Measurements from ENCODE around the gene NPTX1. TPM values are rescaled to one million over a fixed set of nuclear protein-coding genes. Genes with fewer than 3 reads are reported as not detected.
A peak's percentile ranks its signal among the peaks of the same experiment; 100 is the strongest.

Gene NPTX1
- 1 to 10 TPM in 1 of 2 donors, under 1 TPM in 1; 0.83 to 6.1 TPM for total RNA-seq

GRCh38 chr17:80475910-80476876 lies at the start of gene NPTX1:
TSS of gene NPTX1 (minus strand) at chr17:80476607. CDS start at chr17:80476446, 161 bp downstream.
- H3K9me3 Mint-ChIP-seq = no peaks in the 10 kb centered on the region
- peaks cover 19% of the 10 kb centered on the region for H3K4me1 Mint-ChIP-seq (ENCODE audit: low read depth)
- H3K27ac Mint-ChIP-seq = no peak within 1 kb of the TSS
- ATAC-seq (replicated peaks in 1 of 2) (peak; percentile 33 to 42), DNase-seq (peak; percentile 17 to 36)
- H3K27me3 Mint-ChIP-seq (ENCODE audit: low read depth) = peaks cover 61% of the 10 kb centered on the region
- H3K4me3 Mint-ChIP-seq = peak within 1 kb of the TSS; percentile 70 to 75
- no peaks in the 10 kb centered on the region for H3K36me3 Mint-ChIP-seq (ENCODE audit: insufficient read depth in 2 of 2)

- H3K36me3 Mint-ChIP-seq (ENCODE audit: insufficient read depth in 2 of 2) = no peaks in the 10 kb centered on the region
- H3K4me1 Mint-ChIP-seq (ENCODE audit: low read depth) = no peaks in the 10 kb centered on the region
- H3K27me3 Mint-ChIP-seq (ENCODE audit: low read depth) = peaks cover 22% of the 10 kb centered on the region
- no peaks in the 10 kb centered on the region for H3K9me3 Mint-ChIP-seq
- no peak for DNase-seq
- no peak overlapping the region for H3K4me3 Mint-ChIP-seq
- no peak overlapping the region for H3K27ac Mint-ChIP-seq
- no peak for ATAC-seq (replicated peaks in 1 of 2)
These were observed 47.7 kb upstream of the NPTX1 start for GRCh38 chr17:80523956-80524712.

DNA sequence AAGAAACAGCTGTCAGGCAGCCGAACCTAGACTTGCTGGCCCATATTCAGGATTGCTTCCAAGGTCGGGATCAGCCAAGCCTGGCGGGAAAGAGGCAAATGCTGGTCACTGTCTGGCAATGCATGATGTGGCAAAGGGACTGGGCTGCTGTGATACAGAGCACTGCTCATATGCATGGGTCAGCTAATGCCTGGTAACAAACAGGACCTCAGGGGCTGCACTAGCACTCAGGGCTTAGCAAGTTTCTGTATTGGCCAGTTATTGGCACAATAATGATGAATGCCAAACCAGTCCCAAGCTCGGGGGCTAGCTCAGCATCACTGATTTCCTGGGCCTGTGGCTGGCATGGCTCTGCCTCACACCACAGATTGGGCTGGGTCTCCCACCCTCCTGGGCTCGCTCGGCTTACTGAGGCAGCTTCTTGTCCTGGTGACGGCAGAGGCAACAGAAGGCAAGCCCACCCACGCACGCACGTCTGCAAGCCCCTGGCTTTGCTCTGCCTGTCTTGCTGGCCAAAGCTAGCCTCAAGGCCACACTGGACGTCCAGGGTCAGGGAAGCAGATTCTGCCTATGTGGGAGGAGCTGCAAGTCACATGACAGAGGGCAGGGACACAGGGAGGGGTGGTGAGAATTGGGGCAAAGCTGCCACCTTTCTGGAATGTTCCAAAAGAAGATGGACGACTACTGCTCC lies 46.8 kb upstream of the NPTX1 start:
- ATAC-seq (replicated peaks in 1 of 2) = no peak
- no peak for DNase-seq
- H3K27ac Mint-ChIP-seq = no peak overlapping the region
- H3K4me1 Mint-ChIP-seq (ENCODE audit: low read depth) = no peaks in the 10 kb centered on the region
- no peaks in the 10 kb centered on the region for H3K9me3 Mint-ChIP-seq
- peaks cover 30% of the 10 kb centered on the region for H3K27me3 Mint-ChIP-seq (ENCODE audit: low read depth)
- H3K36me3 Mint-ChIP-seq (ENCODE audit: insufficient read depth in 2 of 2) = no peaks in the 10 kb centered on the region
- no peak overlapping the region for H3K4me3 Mint-ChIP-seq

- ATAC-seq (replicated peaks in 1 of 2) = no peak
- Mint-ChIP-seq H3K9me3 (no peaks in the 10 kb centered on the region), H3K27ac (no peak overlapping the region), H3K4me1 (ENCODE audit: low read depth) (no peaks in the 10 kb centered on the region), H3K36me3 (ENCODE audit: insufficient read depth in 2 of 2) (no peaks in the 10 kb centered on the region), H3K27me3 (ENCODE audit: low read depth) (peaks cover 18% of the 10 kb centered on the region), H3K4me3 (no peak overlapping the region)
- DNase-seq = no peak
These were observed 44.5 kb upstream of the NPTX1 start for GRCh38 chr17:80520810-80521455.

- Mint-ChIP-seq H3K36me3 (ENCODE audit: insufficient read depth in 2 of 2) (no peaks in the 10 kb centered on the region), H3K4me1 (ENCODE audit: low read depth) (no peaks in the 10 kb centered on the region), H3K4me3 (no peak overlapping the region), H3K27ac (no peak overlapping the region), H3K27me3 (ENCODE audit: low read depth) (peaks cover 17% of the 10 kb centered on the region), H3K9me3 (no peaks in the 10 kb centered on the region)
- no peak for ATAC-seq (replicated peaks in 1 of 2)
- DNase-seq = no peak
These were observed 42.8 kb upstream of the NPTX1 start for GRCh38 chr17:80519091-80519781.

- DNase-seq = no peak
- no peak for ATAC-seq (replicated peaks in 1 of 2)
- Mint-ChIP-seq H3K4me3 (no peak overlapping the region), H3K9me3 (no peaks in the 10 kb centered on the region), H3K4me1 (ENCODE audit: low read depth) (no peaks in the 10 kb centered on the region), H3K36me3 (ENCODE audit: insufficient read depth in 2 of 2) (no peaks in the 10 kb centered on the region), H3K27ac (no peak overlapping the region), H3K27me3 (ENCODE audit: low read depth) (peaks cover 17% of the 10 kb centered on the region)
These were observed 42.0 kb upstream of the NPTX1 start for GRCh38 chr17:80518392-80518791.

- Mint-ChIP-seq H3K4me3 (no peak overlapping the region), H3K4me1 (ENCODE audit: low read depth) (no peaks in the 10 kb centered on the region), H3K27ac (no peak overlapping the region), H3K36me3 (ENCODE audit: insufficient read depth in 2 of 2) (no peaks in the 10 kb centered on the region), H3K27me3 (ENCODE audit: low read depth) (peaks cover 17% of the 10 kb centered on the region), H3K9me3 (no peaks in the 10 kb centered on the region)
- DNase-seq (no peak), ATAC-seq (replicated peaks in 1 of 2) (no peak)
These were observed 41.2 kb upstream of the NPTX1 start for GRCh38 chr17:80517641-80518040.

DNA sequence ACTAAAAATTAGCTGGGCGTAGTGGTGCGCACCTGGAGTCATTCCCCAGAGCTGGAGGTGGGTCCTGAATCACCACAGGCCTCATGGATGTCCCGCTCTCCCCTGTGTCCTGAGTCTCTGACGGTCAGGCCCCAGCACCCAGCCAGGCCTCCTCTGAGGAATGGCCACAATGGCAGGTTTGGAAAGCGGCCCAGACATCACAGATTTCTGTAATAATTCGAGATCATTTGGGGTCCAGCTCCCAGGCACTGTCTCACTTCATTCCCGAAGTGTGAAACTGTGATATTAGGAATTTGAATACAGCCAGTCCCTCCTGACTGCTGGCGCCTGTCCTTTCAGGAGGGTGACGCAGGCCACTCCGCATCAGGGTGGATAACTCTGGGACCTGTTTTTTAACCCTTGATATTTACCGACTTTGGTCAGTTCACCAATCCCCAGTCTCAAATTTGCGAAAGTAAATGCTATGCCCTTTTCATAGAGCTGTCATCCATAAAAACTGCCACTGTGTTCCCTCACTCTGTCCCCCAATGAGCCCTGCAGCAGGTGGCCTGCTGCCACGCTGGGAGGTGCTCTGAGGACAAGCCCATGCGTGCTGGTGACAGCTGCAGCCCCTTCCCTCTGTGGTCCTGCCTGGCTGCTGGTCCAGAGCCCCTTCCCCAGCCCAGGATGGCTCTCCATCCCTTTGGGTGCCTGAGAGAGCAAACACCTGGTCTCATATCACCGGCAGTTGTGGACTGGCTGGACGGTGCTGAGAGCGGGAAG lies 39.9 kb upstream of the NPTX1 start:
- Mint-ChIP-seq H3K4me1 (ENCODE audit: low read depth) (no peaks in the 10 kb centered on the region), H3K27me3 (ENCODE audit: low read depth) (peaks cover 17% of the 10 kb centered on the region), H3K36me3 (ENCODE audit: insufficient read depth in 2 of 2) (no peaks in the 10 kb centered on the region), H3K9me3 (no peaks in the 10 kb centered on the region), H3K4me3 (no peak overlapping the region), H3K27ac (no peak overlapping the region)
- ATAC-seq (replicated peaks in 1 of 2) (no peak), DNase-seq (no peak)

- no peaks in the 10 kb centered on the region for H3K36me3 Mint-ChIP-seq (ENCODE audit: insufficient read depth in 2 of 2)
These were observed 37.5 kb upstream of the NPTX1 start for GRCh38 chr17:80513892-80514291.

GRCh38 chr17:80513201-80513600 lies 36.8 kb upstream of the NPTX1 start:
- ATAC-seq (replicated peaks in 1 of 2) = no peak
- no peak overlapping the region for H3K27ac Mint-ChIP-seq
- H3K4me1 Mint-ChIP-seq (ENCODE audit: low read depth) = no peaks in the 10 kb centered on the region

More at GRCh38 chr17:80513892-80514291, 37.5 kb upstream of the NPTX1 start:
- H3K4me1 Mint-ChIP-seq (ENCODE audit: low read depth) = no peaks in the 10 kb centered on the region
- peaks cover 6% of the 10 kb centered on the region for H3K27me3 Mint-ChIP-seq (ENCODE audit: low read depth)
- ATAC-seq (replicated peaks in 1 of 2) (no peak), DNase-seq (no peak)
- H3K27ac Mint-ChIP-seq = no peak overlapping the region
- H3K4me3 Mint-ChIP-seq = no peak overlapping the region
- no peaks in the 10 kb centered on the region for H3K9me3 Mint-ChIP-seq

GRCh38 chr17:80512233-80512632 lies 35.8 kb upstream of the NPTX1 start:
- ATAC-seq (replicated peaks in 1 of 2) (no peak), DNase-seq (no peak)
- Mint-ChIP-seq H3K4me3 (no peak overlapping the region), H3K36me3 (ENCODE audit: insufficient read depth in 2 of 2) (no peaks in the 10 kb centered on the region), H3K4me1 (ENCODE audit: low read depth) (no peaks in the 10 kb centered on the region), H3K27me3 (ENCODE audit: low read depth) (no peaks in the 10 kb centered on the region), H3K27ac (no peak overlapping the region), H3K9me3 (no peaks in the 10 kb centered on the region)

More at GRCh38 chr17:80513201-80513600, 36.8 kb upstream of the NPTX1 start:
- Mint-ChIP-seq H3K36me3 (ENCODE audit: insufficient read depth in 2 of 2) (no peaks in the 10 kb centered on the region), H3K27me3 (ENCODE audit: low read depth) (no peaks in the 10 kb centered on the region), H3K4me3 (no peak overlapping the region), H3K9me3 (no peaks in the 10 kb centered on the region)
- no peak for DNase-seq

Data from activated T-cell treated with anti-CD3 and anti-CD28 coated beads, Interleukin-2, amount 50 U/mL, for 72 hours (primary cell).